Caco-2 (cell line): Measurements from ENCODE around the gene DTWD2. TPM values are rescaled to one million over a fixed set of nuclear protein-coding genes. Genes with fewer than 3 reads are reported as not detected.
"Not testable (repeated sequence)": the region's sequence is repeated elsewhere in the genome, so short reads cannot be mapped to it uniquely, and the experiment has no call there.

ENCODE experiments used
- BruUV-seq: library from RNA; stranded (reverse); fragments of 400-500 nt; replicated peaks from 2 replicates; lab custom pipeline; 2021; lab: Mats Ljungman, UMichigan
- CTCF ChIA-PET: fragments of 300-600 bp; sonication (Branson Sonifier 250); formaldehyde crosslinking; loops from one replicate; lab custom pipeline; 2022; ENCODE audit warnings: antibody characterized with exemption; lab: Charles Lee
- POLR2A ChIA-PET: fragments of 300-600 bp; sonication (Branson Sonifier 250); formaldehyde crosslinking; loops from one replicate; lab custom pipeline; 2022; ENCODE audit warnings: antibody characterized with exemption; lab: Charles Lee
- DNase-seq, 2 experiments: peaks; one replicate each; pipeline versions ENCODE4 v3.0.0 to v3.0.0-alpha.2; 2020 to 2022
- H3K27me3 ChIP-seq: replicated peaks from 2 replicates; pipeline ENCODE4 v1.6.0; 2011; ENCODE audit warnings: low read length; ENCODE audit not compliant: control insufficient read depth, insufficient read depth
- H3K36me3 ChIP-seq: 2 replicates; pipeline ENCODE4 v1.5.1; 2011; ENCODE audit warnings: low read length; ENCODE audit not compliant: control insufficient read depth, insufficient read depth
- H3K4me1 ChIP-seq: fragments of 250-450 bp; sonication (Bioruptor Pico); 2 replicates; pipeline ENCODE4 v1.5.1; 2020; ENCODE audit warnings: mild to moderate bottlenecking
- H3K4me3 ChIP-seq: 2 replicates; pipeline ENCODE4 v1.5.1; 2011; ENCODE audit warnings: low read depth, mild to moderate bottlenecking, control low read depth, low read length
- H3K9me3 ChIP-seq: fragments of 250-450 bp; sonication (Bioruptor Pico); 2 replicates; pipeline ENCODE4 v1.5.1; 2020; ENCODE audit warnings: mild to moderate bottlenecking, moderate library complexity
- H3K27ac Mint-ChIP-seq: one replicate; pipeline ENCODE4 v1.8.0; 2022; ENCODE audit warnings: mixed read lengths; ENCODE audit not compliant: unreplicated experiment
- H3K27me3 Mint-ChIP-seq: one replicate; pipeline ENCODE4 v1.8.0; 2022; ENCODE audit warnings: mixed read lengths; ENCODE audit not compliant: insufficient read depth, unreplicated experiment
- H3K36me3 Mint-ChIP-seq: one replicate; pipeline ENCODE4 v1.8.0; 2022; ENCODE audit warnings: mild to moderate bottlenecking, mixed read lengths; ENCODE audit not compliant: insufficient read depth, unreplicated experiment
- H3K4me1 Mint-ChIP-seq: one replicate; pipeline ENCODE4 v1.8.0; 2022; ENCODE audit warnings: low read depth, mixed read lengths; ENCODE audit not compliant: unreplicated experiment
- H3K4me3 Mint-ChIP-seq: one replicate; pipeline ENCODE4 v1.8.0; 2022; ENCODE audit warnings: mild to moderate bottlenecking, moderate library complexity, mixed read lengths; ENCODE audit not compliant: unreplicated experiment
- H3K9me3 Mint-ChIP-seq: one replicate; pipeline ENCODE4 v1.8.0; 2022; ENCODE audit warnings: mixed read lengths; ENCODE audit not compliant: unreplicated experiment
- CTCF ChIP-seq, 2 experiments: fragments of 200-600 bp in 1 of 2; IDR thresholded peaks; 1 replicate in 1 of 2; 2 replicates in 1 of 2; pipeline versions ENCODE4 v1.5.1 to v1.8.0; 2011 to 2022; ENCODE audit warnings: antibody characterized with exemption in 1 of 2, control low read depth in 1 of 2, inconsistent platforms in 1 of 2, low read depth in 1 of 2, low read length in 1 of 2, mild to moderate bottlenecking in 1 of 2, moderate library complexity in 1 of 2; ENCODE audit not compliant: insufficient read depth in 1 of 2, severe bottlenecking in 1 of 2, unreplicated experiment in 1 of 2
- intact Hi-C: fragments of 100-400 bp; cut with micrococcal nuclease; formaldehyde crosslinking; loops from one replicate; pipeline ENCODE4 v1.10.0; 2022; ENCODE audit not compliant: unreplicated experiment
- total RNA-seq: library from RNA; stranded (reverse); gene quantifications from 2 replicates; pipeline ENCODE4 v1.2.3, GENCODE V29; 2022

Gene DTWD2
- total RNA-seq, 1 experiment from 2014 or later = 5.6 TPM

DNA sequence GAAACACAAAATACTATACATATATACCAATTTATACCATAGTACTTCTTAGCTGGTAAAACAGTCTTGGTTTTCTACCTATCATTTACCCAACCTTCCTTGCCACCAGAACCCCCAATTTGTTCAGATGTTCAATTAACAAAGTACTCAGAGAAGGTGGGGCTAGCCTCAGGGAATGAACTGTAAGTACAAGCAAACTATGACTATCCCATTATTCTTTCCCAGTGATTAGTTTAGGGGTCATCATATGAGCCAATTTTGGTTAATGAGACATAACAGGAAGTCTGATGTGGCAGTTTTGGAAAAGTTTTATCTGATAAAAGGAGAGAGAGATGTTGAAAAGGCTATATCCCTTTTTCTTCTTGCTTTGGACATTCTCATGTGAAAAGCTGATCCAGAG, 125.8 kb downstream of the DTWD2 start:
- peaks cover 4% of the 10 kb centered on the region for H3K27me3 Mint-ChIP-seq

DNA sequence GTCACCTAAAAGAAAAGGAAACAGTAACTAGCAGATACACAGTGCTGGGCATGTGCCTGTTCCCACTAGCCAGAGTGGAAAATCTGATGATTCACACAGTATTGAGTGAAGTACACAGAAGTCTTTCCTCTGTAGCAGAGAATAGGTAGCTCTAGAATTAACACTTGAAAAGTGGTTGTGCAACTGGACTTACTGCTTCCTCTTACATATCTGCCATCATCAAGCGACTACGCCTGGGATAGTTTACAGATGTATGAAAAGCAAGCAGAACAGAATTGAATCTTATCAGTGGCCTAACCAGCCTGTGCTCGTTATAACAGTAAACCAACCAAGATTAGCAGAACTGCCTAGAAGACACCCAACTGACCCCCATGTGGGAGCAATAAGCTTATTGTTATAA, 130.6 kb downstream of the DTWD2 start:
- no TSS peak for BruUV-seq
- CTCF ChIA-PET = no interaction called here
- DNase-seq = peak in 1 of 2 experiments; percentile 2

More for the DNA sequence above, 125.8 kb downstream of the DTWD2 start:
- H3K9me3 Mint-ChIP-seq = no peaks in the 10 kb centered on the region
- BruUV-seq = no TSS peak
- no peak for TF ChIP-seq CTCF (IDR thresholded peaks at IDR 0.05; ENCODE audit: insufficient read depth in 1 of 2, low read depth in 1 of 2, low read length in 1 of 2, severe bottlenecking in 1 of 2, unreplicated experiment in 1 of 2)
- no peak overlapping the region for H3K27ac Mint-ChIP-seq
- H3K27me3 ChIP-seq = no peaks in the 10 kb centered on the region
- H3K36me3 ChIP-seq = no peaks in the 10 kb centered on the region
- intact Hi-C loops = no loop called here
- H3K4me1 ChIP-seq = no peaks in the 10 kb centered on the region
- POLR2A ChIA-PET = no interaction called here
- DNase-seq = no peak
- H3K4me3 ChIP-seq = no peak overlapping the region
- no peak overlapping the region for H3K4me3 Mint-ChIP-seq
- H3K36me3 Mint-ChIP-seq = no peaks in the 10 kb centered on the region
- no peaks in the 10 kb centered on the region for H3K4me1 Mint-ChIP-seq
- CTCF ChIA-PET = no interaction called here
- H3K9me3 ChIP-seq = no peaks in the 10 kb centered on the region

GRCh38 chr5:118854819-118855218, 133.5 kb downstream of the DTWD2 start:
- POLR2A ChIA-PET = no interaction called here
- intact Hi-C loops = no loop called here
- H3K27me3 Mint-ChIP-seq = no peaks in the 10 kb centered on the region

More for the DNA sequence above, 130.6 kb downstream of the DTWD2 start:
- H3K4me3 Mint-ChIP-seq = no peak overlapping the region
- peaks cover 2% of the 10 kb centered on the region for H3K9me3 Mint-ChIP-seq
- no peaks in the 10 kb centered on the region for H3K27me3 Mint-ChIP-seq
- Histone ChIP-seq H3K4me1 (no peaks in the 10 kb centered on the region), H3K9me3 (no peaks in the 10 kb centered on the region), H3K27me3 (no peaks in the 10 kb centered on the region), H3K4me3 (no peak overlapping the region), H3K36me3 (no peaks in the 10 kb centered on the region)
- intact Hi-C loops = no loop called here
- POLR2A ChIA-PET = no interaction called here
- no peak overlapping the region for H3K27ac Mint-ChIP-seq
- no peaks in the 10 kb centered on the region for H3K36me3 Mint-ChIP-seq
- TF ChIP-seq CTCF (IDR thresholded peaks at IDR 0.05; ENCODE audit: insufficient read depth in 1 of 2, low read depth in 1 of 2, low read length in 1 of 2, severe bottlenecking in 1 of 2, unreplicated experiment in 1 of 2) = no peak
- H3K4me1 Mint-ChIP-seq = no peaks in the 10 kb centered on the region

DNA sequence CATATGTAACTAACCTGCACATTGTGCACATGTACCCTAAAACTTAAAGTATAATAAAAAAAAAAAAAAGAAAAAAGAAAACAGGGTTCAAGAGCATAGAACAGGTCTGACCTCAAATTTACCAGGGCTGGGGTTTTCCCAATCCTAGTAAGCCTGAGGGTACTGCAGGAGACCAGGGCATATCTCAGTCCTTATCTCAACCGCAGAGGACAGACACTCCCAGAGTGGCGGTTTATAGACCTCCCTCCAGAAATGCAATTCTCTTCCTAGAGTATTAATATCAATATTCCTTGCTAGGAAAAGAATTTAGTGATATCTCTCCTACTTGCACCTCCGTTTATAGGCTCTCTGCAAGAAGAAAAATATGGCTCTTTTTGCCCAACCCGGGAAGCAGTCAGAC, 136.6 kb downstream of the DTWD2 start:
- H3K9me3 ChIP-seq, H3K4me1 ChIP-seq, H3K36me3 ChIP-seq, H3K27ac Mint-ChIP-seq, H3K27me3 ChIP-seq, CTCF ChIA-PET, H3K4me1 Mint-ChIP-seq, H3K36me3 Mint-ChIP-seq, H3K4me3 ChIP-seq, intact Hi-C loops, BruUV-seq, H3K27me3 Mint-ChIP-seq, H3K4me3 Mint-ChIP-seq, POLR2A ChIA-PET: not testable (repeated sequence)
- H3K9me3 Mint-ChIP-seq = peaks cover 11% of the 10 kb centered on the region
- peak in 1 of 2 experiments; percentile 4 for DNase-seq

More at GRCh38 chr5:118854819-118855218, 133.5 kb downstream of the DTWD2 start:
- H3K4me3 Mint-ChIP-seq = no peak overlapping the region
- CTCF ChIA-PET = no interaction called here
- peaks cover 4% of the 10 kb centered on the region; the same call in 1 of the 2 replicates for H3K9me3 ChIP-seq
- no peaks in the 10 kb centered on the region for H3K4me1 Mint-ChIP-seq
- peaks cover 11% of the 10 kb centered on the region for H3K9me3 Mint-ChIP-seq
- H3K4me3 ChIP-seq = no peak overlapping the region
- TF ChIP-seq CTCF (IDR thresholded peaks at IDR 0.05; ENCODE audit: insufficient read depth in 1 of 2, low read depth in 1 of 2, low read length in 1 of 2, severe bottlenecking in 1 of 2, unreplicated experiment in 1 of 2) = no peak
- H3K27me3 ChIP-seq = no peaks in the 10 kb centered on the region
- DNase-seq = no peak
- BruUV-seq = no TSS peak
- H3K36me3 ChIP-seq = no peaks in the 10 kb centered on the region
- H3K27ac Mint-ChIP-seq = no peak overlapping the region
- H3K36me3 Mint-ChIP-seq = no peaks in the 10 kb centered on the region
- H3K4me1 ChIP-seq = no peaks in the 10 kb centered on the region

- POLR2A ChIA-PET, intact Hi-C loops, H3K4me1 Mint-ChIP-seq, H3K27ac Mint-ChIP-seq, H3K4me1 ChIP-seq, H3K27me3 ChIP-seq, BruUV-seq, H3K4me3 ChIP-seq, H3K36me3 Mint-ChIP-seq, H3K27me3 Mint-ChIP-seq, DNase-seq, H3K9me3 ChIP-seq, H3K4me3 Mint-ChIP-seq, CTCF ChIA-PET, H3K36me3 ChIP-seq: not testable (repeated sequence)
- H3K9me3 Mint-ChIP-seq = peaks cover 11% of the 10 kb centered on the region
Observed at GRCh38 chr5:118849507-118849906, 138.8 kb downstream of the DTWD2 start.
